HG03432 (cell line): ENCODE measurements around the gene PDE6C.

Experiments
- ATAC-seq: cut with Tn5 transposase; IDR thresholded peaks from one replicate; pipeline ENCODE4 v1.9.1; 2021; ENCODE audit warnings: mild to moderate bottlenecking, moderate library complexity; ENCODE audit not compliant: unreplicated experiment

The PDE6C gene

GRCh38 chr10:93593749-93594148, 18.6 kb upstream of the PDE6C start:
- no peak for ATAC-seq

DNA sequence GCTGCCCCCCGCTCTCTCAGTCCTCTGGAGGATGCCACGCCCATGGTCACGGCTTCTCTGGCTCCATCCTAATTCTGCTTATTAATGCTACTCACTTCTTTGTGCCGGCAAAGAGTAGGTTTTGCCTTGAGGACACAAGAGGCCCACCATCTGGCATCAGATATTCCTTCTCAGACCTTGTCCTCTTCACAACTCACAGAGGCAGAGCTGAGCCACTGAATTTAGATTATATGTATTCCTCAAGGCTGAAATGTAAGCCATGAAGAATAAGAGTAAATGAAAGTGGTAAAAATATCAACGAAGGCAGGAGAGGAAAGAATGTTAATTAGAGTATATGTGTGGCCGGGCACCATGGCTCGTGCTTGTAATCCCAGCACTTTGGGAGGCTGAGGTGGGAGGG, 17.8 kb upstream of the PDE6C start:
- no peak for ATAC-seq

- no peak for ATAC-seq
Measured at GRCh38 chr10:93595378-93596161, 16.8 kb upstream of the PDE6C start.

- no peak for ATAC-seq
Measured at GRCh38 chr10:93596539-93596938, 15.8 kb upstream of the PDE6C start.

DNA sequence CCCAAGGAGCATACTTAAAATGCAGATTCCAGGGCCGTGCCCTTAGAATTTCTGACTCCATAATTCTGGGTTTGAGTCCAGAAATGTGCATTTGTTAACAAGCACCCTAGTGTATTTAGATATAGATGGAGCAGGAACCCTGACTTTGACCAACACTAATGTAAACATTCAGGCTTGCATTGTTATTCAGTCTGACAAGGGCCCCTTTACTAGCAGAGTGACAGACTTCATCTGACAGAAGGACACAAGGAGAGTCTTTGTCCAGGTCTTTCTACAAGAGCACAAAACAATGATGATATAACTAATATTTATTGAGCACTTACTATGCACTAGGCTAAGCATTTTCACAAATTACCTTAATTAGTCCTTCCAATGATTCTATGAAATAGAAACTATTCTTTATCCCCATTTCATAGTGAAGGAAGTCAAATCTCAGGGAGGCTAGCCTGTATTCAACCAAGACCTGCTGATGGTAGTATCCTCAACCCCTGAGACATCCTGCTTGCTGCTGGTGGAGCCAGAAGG, 15.2 kb upstream of the PDE6C start:
- no peak for ATAC-seq

DNA sequence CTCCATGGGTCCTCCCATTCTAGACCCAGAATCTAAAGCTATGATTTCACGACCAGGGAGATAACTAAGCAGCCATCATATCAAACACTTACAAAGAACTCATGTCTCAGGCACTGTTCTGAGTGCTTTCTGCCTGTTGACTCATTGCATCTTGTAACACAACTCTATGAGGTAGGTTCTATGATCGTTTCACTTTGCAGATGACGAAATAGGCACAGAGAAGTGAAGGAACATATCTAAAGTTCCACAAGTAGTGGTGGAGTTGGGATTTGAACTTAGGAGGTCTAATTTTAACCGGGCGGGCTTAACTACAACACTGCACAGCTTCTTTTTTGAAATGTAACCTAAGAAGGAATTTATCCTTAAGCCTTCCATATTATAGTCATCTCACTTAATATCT, 14.2 kb upstream of the PDE6C start:
- ATAC-seq = no peak

DNA sequence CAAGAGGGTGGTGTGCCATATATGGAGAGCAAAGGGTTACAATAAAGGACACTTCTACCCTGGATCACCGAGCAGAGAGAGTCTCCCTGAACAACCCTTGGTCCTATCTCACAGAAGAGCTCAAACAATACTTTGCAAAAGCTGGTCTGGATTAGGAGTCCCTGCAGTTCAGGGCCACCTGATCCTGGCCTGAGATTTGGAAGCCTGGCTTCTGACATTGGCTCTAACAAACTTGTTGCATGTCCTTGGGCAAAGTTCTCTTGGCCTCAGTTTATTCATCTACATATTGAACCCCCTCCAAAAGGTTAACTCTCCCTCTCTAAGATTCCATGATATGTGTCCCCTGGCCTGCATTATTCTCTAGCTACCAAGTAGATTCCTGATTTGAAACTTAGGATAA, 13.0 kb upstream of the PDE6C start:
- no peak for ATAC-seq

DNA sequence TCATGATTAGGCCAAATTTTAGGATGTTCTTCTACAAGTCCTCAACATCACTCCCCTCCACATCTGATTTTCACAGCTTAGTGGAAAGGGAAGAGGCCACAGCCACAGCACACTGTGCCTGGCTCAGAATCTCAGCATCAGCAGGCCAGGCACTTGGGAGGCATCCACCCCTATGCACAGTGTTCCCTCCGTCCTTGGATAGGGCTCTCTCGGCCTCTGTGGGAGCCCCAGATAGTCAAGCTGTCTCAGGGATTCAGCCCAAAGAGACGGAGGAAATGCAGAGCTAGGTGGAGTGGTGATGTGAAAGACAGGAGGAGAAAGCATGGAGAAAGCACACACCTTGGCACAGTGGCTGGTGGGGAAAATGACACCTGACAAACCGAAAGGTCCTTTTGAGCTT, 12.6 kb upstream of the PDE6C start:
- ATAC-seq = no peak

DNA sequence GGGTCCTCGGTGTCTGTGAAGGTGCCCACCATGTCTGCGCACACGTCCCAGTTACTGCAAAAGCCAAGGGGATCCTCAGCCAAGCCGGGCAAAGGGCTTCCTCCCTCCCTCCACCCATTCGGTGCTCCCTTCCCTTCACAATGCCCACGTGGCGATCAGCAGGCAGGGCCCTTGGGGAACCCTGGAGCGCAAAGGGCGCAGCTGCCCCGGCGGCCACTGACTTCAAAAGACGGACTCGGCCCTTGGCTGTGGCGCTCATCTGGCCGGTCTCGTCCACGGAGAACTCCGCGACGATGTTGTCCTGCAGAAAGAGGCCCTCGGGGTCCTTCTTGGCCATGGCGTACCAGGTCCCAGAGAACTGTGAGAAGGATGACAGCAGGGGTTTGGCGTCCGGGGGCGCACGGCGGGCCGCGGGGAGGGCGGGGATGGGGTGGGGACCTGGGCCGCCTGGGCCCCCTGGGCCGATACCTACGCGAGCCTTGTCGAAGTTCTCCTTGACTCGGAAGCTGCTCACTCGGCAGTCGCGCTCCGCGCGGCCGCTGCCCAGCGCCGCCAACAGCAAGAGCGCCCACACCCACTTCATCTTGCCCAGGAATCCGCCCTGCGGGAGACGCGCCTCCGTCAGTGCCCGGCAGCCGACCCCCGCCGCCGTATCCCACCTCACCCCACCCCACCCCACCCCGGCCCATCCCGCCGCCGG, 11.7 kb upstream of the PDE6C start:
- ATAC-seq = no peak

GRCh38 chr10:93601146-93601773, 11.1 kb upstream of the PDE6C start, which contains the start of gene RBP4:
TSS of gene RBP4 (minus strand) at chr10:93601235. CDS start at chr10:93601028, 207 bp downstream.
- no peak for ATAC-seq

GRCh38 chr10:93601774-93602162, 10.6 kb upstream of the PDE6C start:
- no peak for ATAC-seq

DNA sequence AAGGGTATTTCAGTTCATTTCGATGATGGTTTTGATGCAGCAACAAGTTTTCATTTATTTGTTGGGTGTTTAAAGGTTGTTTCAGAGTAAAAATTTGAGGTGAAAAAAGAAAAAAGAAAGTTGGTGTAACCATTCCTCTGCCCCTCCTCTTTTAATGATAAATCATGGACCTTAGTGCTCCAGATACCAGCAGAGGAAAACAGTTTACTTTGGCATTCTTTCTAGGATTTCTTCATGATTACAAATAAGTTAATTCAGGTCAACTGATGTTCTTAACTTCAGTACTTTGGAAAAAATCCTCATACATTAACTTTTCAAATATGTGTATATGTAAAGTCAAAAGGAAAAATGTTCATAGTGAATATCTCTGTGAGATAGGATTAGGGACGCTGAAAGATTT, 9.3 kb upstream of the PDE6C start:
- ATAC-seq = no peak

DNA sequence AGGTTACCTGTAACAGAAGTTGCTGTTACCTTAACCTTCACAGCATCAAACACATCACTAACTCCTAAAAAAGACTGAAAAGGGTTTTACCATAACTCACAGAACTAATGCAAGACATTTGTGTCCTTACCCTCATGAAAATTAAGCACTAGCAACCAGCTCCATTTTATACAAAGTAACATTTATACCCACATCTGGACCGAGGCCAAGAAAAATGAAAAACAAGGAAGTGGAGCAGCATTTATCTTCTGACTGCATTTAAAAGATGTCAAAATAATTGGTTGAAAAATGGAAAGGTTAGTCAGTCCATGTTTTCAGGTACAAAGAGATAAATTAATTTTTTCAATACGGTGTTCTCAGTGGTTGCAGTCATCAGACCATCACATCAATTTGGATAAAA, 8.2 kb upstream of the PDE6C start:
- ATAC-seq = no peak

DNA sequence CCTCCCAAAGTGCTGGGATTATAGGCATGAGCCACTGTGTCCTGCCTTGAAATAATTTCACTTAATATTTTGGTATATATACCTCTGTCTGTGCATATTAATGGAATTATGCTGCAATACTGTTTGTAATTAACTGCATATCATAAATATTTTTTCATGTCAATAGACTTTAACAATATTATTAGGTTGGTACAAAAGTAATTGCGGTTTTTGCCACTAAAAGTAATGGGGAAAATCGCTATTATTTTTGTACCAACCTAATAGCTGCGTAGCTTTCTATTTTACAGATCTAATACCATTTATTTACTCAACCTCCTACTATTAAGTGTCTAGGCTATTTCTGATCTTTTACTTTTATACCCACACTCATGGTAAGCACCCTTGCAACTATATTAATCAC, 3.9 kb upstream of the PDE6C start:
- ATAC-seq = no peak

DNA sequence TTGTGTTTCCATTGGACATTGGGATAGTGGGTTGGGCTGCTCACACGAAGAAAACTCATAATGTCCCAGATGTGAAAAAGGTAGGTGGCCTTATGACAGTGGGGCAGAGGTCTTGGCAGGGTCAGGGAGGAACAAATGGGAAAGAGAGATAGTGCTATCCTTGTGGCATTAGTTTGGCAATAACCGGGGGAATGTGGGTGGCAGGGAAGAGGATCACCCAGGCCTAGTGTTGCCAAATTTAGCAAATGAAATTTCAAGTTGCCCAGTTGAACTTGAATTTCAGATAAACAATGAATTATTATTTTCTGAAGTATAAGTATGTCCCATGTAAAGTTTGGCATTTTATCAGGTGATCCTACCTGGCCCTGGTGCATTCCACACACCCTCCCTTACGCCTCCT, 789 bp downstream of the PDE6C start:
- no peak for ATAC-seq

DNA sequence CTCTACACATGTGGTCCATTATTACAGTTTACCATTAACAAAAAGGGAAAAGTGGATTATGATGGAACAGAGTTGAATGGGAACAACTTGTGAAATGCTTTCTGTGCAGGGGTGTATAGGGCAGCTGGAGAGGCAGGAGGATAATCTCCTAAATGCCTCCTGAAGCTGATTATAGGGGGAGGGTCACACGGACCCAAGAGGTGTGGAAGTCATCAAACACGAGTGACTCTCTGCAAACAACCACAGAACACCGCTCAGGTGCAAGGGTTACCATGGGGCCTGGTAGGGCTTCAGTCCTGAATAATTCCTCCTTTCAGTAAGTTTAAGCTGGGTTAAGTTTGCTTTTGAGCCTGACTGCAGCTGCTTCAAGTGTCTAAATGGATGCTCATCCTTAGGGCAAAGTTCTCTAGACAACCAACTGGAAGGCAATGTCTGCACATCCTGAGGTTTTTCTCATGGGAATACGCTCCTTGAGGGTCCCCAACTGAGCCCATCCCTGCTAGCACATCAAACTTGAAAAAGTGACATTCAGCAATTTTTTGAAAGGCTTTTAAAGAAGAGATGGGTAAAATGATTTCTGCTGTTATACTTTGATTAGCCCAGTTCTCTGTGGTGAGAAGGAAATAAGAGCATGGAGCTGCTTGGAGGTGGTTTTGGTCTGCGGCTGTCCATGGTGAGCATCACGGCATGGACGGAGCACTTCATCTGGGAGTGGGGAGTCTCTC, 1.9 kb downstream of the PDE6C start:
- no peak for ATAC-seq

DNA sequence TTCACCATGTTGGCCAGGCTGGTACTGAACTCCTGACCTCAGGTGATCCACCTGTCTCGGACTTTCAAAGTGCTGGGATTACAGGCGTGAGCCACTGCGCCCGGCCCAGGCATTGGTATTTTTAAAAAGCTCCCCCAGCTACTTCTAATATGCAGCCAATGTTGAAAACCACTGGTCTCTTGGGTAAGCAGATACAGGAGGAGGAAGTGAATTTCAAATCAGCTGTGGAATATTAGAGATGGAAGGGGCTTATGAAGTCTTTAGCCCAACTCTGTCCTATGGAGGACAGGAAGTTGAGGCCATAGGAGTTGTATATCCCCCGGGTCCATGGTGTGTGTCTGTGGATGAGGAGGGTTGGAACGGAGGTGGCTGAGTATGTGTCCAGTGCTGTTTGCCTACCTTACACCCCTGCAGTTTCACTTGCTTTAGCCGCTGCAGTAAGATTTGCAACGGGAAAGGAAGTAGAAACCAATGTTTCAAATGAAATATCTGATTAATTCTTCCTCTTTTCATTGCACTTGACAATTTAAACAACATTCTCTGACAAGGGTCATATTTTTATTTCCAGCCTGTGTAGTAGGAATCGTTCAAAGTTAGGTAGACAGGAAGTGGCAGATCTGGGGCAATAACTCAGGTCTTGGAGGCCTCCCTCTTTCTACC, 3.4 kb downstream of the PDE6C start:
- ATAC-seq = no peak

DNA sequence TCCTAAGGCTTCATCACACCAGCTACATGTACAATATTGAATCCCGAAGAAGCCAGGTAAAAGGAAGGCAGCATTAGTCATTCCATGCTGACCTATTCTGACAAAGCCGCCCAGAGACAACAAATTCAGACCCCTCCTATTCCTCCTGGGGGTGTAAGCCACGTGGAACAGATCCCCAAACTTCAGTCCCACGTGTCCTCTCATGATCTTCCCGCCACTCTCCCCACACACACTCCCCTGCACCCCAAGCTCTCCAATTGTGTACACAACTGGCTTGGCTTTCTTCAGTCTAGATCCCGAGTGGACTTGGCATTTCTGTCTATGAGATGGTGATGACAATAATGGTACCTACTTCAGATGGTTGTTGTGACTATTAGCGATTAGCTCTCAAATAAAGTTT, 8.6 kb downstream of the PDE6C start:
- no peak for ATAC-seq

DNA sequence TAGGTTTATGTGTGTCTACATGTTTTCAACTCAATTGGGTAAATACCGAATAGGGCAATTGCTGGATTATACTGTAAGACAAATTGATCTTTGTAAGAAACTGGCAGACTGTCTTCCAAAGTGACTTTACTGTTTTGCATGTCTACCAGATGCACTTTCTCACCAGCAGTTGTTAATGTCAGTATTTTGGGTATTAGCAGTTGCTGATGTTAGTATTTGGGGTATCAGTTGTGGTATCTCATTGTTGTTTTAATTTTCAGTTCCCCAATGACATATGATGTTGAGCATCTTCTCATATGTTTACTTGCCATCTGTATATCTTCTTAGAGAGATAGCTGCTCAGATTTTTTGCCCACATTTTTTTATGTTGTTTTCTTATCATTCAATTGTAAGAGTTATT, 10.6 kb downstream of the PDE6C start:
- no peak for ATAC-seq

- ATAC-seq = no peak
Measured at GRCh38 chr10:93628858-93629257, 16.5 kb downstream of the PDE6C start.
